Activated T-cell treated with anti-CD3 and anti-CD28 coated beads, Interleukin-2, amount 50 U/mL, for 72 hours (primary cell): ENCODE results near the gene KRTAP5-9. TPM values are rescaled to one million over a fixed set of nuclear protein-coding genes. Genes with fewer than 3 reads are reported as not detected.
"Not testable (repeated sequence)": the region's sequence is repeated elsewhere in the genome, so short reads cannot be mapped to it uniquely, and the experiment has no call there.

Source experiments
- ATAC-seq, 2 donors: fragments of 150-1000 bp; cut with Tn5 transposase; replicated peaks in 1 of 2; 2 replicates each; pipeline ENCODE4 v1.10.0; 2021; ENCODE audit warnings: moderate library complexity in 2 of 2, mild to moderate bottlenecking in 1 of 2
- DNase-seq, 2 donors: peaks; one replicate each; pipeline ENCODE4 v3.0.0; 2021 to 2022; ENCODE audit warnings: mixed read lengths in 1 of 2
- H3K27ac Mint-ChIP-seq: one replicate; pipeline ENCODE4 v1.8.0; 2022; ENCODE audit warnings: mild to moderate bottlenecking, moderate library complexity, mixed read lengths
- H3K27me3 Mint-ChIP-seq: one replicate; pipeline ENCODE4 v1.8.0; 2022; ENCODE audit warnings: low read depth, mixed read lengths
- H3K36me3 Mint-ChIP-seq, 2 donors: one replicate each; pipeline ENCODE4 v1.8.0; 2022; ENCODE audit warnings: mixed read lengths in 2 of 2, mild to moderate bottlenecking in 1 of 2; ENCODE audit not compliant: insufficient read depth in 2 of 2
- H3K4me1 Mint-ChIP-seq: one replicate; pipeline ENCODE4 v1.8.0; 2022; ENCODE audit warnings: low read depth, mixed read lengths
- H3K4me3 Mint-ChIP-seq, 2 donors: one replicate each; pipeline ENCODE4 v1.8.0; 2022; ENCODE audit warnings: mild to moderate bottlenecking in 2 of 2, mixed read lengths in 2 of 2, moderate library complexity in 2 of 2
- H3K9me3 Mint-ChIP-seq, 2 donors: one replicate each; pipeline ENCODE4 v1.8.0; 2022; ENCODE audit warnings: mixed read lengths in 2 of 2
- total RNA-seq, 2 donors: library from RNA; stranded (reverse); gene quantifications; one replicate each; pipeline ENCODE4 v1.2.3, GENCODE V29; 2022

Gene KRTAP5-9
- total RNA-seq, 2 donors from 2014 or later = 0.21 TPM; not detected in 1

DNA sequence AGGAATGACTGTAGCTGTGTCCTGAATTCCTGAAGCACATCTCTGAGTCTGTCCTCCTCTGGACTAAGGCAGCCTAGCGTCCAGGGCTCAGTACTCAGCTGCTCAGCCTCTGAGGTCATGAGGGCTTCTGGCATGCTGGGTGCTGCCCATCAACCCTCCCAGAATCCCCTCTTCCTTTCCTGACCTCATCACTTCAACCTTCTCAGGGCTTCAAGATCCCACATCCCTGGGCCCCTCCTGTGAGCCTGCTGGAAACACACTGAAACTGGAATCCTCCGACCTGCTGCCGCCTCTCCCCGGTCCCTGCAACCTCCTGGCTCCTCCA is 9.6 kb upstream of the KRTAP5-9 start:
- peaks cover 6 to 10% of the 10 kb centered on the region in 2 donors for H3K36me3 Mint-ChIP-seq
- no peak overlapping the region for H3K4me3 Mint-ChIP-seq
- no peak overlapping the region for H3K27ac Mint-ChIP-seq
- peaks cover 18% of the 10 kb centered on the region for H3K4me1 Mint-ChIP-seq
- H3K9me3 Mint-ChIP-seq = peaks cover 6 to 11% of the 10 kb centered on the region in 2 donors
- DNase-seq (no peak), ATAC-seq (no peak)
- H3K27me3 Mint-ChIP-seq = no peaks in the 10 kb centered on the region

DNA sequence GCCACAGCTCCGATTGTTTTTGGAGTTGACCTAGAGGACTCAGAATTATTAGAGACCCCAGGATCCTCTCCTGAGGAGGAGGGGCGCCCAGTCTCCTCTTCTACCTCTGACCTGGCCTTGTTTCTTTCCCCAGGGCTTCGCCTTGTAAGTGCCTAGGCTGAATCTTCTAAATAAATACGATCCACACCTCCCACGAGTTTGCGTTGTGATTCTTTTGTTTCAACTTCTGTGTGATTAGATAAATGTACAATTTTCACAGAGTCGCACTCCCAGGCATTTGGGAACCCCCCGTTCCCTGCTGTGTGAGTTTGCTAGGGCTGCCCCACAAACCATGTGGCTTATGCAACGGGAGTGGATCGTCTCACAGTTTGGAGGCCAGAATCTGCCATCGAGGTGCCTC is 9.2 kb upstream of the KRTAP5-9 start:
- Mint-ChIP-seq H3K9me3 (peaks cover 6 to 11% of the 10 kb centered on the region in 2 donors), H3K4me1 (peaks cover 22% of the 10 kb centered on the region), H3K4me3 (no peak overlapping the region), H3K36me3 (peaks cover 6 to 10% of the 10 kb centered on the region in 2 donors), H3K27ac (no peak overlapping the region), H3K27me3 (no peaks in the 10 kb centered on the region)
- no peak for ATAC-seq
- no peak for DNase-seq

DNA sequence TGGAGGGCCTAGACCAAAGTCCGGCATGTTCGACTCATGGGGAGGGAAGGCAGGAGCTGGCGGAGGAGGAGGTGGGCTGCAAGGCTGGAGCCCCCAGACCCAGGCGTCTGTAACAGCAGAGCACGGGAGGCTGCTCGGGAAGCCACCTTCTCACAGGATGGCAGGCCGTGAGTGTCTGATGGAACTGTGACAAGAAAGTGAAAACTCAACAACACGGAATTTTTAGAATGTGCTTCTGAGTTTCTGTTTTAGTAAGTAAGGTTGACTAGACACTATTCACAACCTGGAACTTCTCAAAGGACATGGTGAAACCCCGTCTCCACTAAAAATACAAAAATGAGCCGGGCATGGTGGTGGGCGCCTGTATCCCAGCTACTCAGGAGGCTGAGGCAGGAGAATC is 8.2 kb upstream of the KRTAP5-9 start:
- peaks cover 7 to 11% of the 10 kb centered on the region in 2 donors for H3K9me3 Mint-ChIP-seq
- H3K36me3 Mint-ChIP-seq, H3K27ac Mint-ChIP-seq, H3K4me3 Mint-ChIP-seq, DNase-seq, ATAC-seq, H3K27me3 Mint-ChIP-seq: not testable (repeated sequence)
- H3K4me1 Mint-ChIP-seq = peaks cover 25% of the 10 kb centered on the region

DNA sequence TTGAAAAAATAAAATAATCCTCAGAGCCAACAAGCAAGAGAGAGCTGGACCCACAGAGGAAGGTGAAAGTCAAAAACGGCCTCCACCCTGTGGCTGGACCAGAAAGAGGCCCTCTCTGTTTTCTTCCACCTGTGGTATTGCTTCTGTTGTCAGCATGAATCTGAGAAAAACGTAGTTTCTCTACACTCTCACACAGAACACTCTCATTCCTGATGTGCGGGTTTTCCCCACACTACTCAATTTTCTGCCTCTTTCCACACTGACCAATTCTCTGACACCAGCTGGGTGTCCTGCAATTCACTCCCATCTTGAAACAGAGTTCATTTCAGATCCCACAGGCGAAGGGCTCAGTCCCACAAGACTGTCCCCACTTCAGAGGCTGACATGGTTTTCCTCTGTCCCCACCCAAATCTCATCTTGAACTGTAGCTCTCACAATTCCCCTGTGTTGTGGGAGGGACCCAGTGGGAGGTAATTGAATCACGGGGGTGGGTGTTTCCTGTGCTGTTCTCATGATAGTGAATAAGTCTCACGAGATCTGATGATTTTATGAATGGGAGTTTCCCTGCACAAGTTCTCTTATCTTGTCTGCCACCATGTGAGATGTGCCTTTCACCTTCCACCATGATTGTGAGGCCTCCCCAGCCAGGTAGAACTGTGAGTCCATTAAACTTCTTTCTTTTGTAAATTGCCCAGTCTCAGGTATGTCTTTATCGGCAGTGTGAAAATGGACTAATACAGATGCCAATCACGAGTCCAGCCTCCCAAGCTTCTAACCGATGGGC is 7.5 kb upstream of the KRTAP5-9 start:
- not testable (repeated sequence) for H3K36me3 Mint-ChIP-seq, DNase-seq, H3K27me3 Mint-ChIP-seq, H3K4me3 Mint-ChIP-seq
- H3K27ac Mint-ChIP-seq = peak overlapping the region; percentile 52
- peak; percentile 67 to 74 for ATAC-seq
- peaks cover 7 to 11% of the 10 kb centered on the region in 2 donors for H3K9me3 Mint-ChIP-seq
- H3K4me1 Mint-ChIP-seq = peaks cover 25% of the 10 kb centered on the region

DNA sequence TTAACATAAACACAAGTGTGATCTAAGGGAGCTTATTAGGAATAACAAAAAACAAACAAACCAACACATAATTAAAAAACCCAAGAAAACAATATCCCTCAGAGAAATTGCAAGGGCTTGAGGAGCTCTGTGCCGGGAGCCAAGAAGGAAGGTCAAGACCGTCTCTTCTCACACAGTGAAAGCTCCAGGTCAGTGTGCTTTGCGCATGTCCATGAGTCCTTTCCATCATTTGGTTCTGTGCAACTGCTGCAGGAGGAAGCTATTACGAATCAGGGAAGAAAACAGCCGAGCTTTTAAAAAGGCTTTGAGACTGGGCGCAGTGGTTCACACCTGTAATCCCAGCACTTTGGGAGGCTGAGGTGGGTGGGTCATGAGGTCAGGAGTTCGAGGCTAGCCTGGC is 5.8 kb upstream of the KRTAP5-9 start:
- peaks cover 10 to 11% of the 10 kb centered on the region in 2 donors for H3K9me3 Mint-ChIP-seq
- peaks cover 6 to 10% of the 10 kb centered on the region in 2 donors for H3K36me3 Mint-ChIP-seq
- ATAC-seq (no peak), DNase-seq (no peak)
- H3K27me3 Mint-ChIP-seq = peaks cover 7% of the 10 kb centered on the region
- H3K27ac Mint-ChIP-seq = no peak overlapping the region
- H3K4me3 Mint-ChIP-seq = no peak overlapping the region
- H3K4me1 Mint-ChIP-seq = peaks cover 25% of the 10 kb centered on the region

DNA sequence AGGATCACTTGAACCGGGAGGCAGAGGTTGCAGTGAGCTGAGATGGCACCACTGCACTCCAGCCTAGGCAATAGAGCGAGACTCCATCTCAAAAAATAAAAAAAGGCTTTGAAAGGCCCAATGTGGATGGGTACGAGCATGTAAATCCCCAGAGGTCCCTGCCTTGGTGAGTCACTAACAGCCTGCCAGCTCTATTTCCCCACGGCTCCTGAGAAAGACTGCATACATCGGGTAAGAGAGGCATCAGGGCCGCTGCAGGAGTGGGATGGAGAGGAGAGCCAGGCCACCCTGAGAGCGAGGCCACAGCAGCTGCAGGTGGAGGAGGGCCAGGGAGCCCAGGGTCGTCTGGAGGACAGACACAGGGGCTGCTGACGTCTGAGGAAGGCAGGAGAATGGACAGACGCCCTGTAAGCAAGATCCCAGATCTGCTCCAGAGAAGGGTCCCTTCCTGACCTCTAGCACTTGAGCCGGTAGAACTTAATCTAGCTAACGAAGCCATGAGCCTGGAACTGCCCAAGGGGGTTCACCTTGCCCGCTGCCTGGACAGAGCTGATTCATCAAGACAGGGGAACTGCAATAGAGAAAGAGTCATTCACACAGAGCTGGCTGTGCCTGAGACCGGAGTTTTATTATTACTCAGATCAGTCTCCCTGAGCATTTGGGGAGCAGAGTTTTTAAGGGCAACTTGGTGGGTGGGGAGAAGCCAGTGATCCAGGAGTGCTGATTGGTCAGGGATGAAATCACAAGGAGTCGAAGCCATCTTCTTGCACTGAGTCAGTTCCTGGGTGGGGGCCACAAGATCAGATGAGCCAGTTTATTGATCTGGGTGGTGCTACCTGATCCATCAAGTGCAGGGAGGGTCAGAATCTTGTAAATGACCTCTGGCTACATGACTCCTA is 5.1 kb upstream of the KRTAP5-9 start:
- Mint-ChIP-seq H3K9me3 (peaks cover 10 to 11% of the 10 kb centered on the region in 2 donors), H3K4me3 (peak overlapping the region in 1 of 2 donors; percentile 44), H3K4me1 (peaks cover 25% of the 10 kb centered on the region), H3K36me3 (peaks cover 6 to 10% of the 10 kb centered on the region in 2 donors), H3K27ac (no peak overlapping the region), H3K27me3 (peaks cover 13% of the 10 kb centered on the region)
- ATAC-seq (peak; percentile 50 to 56), DNase-seq (peak; percentile 10 to 16)

DNA sequence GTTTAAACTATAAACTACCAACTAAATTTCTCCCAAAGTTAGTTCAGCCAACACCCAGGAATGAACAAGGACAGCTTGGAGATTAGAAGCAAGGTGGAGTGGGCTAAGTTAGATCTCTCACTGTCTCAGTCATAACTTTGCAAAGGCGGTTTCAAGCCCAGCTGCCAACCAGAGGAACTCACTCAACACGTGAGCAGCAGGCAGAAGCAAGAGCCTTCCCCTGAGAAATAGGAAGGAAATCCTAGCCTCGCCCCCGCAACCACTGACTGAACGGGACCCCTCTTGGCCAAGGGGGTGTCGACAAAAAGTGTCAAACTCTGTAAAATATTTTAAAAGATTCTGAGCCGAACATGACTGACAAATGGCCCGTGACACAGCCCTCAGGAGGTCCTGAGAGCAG is 4.4 kb upstream of the KRTAP5-9 start:
- peaks cover 6 to 10% of the 10 kb centered on the region in 2 donors for H3K36me3 Mint-ChIP-seq
- no peak overlapping the region for H3K4me3 Mint-ChIP-seq
- DNase-seq (peak in 1 of 2 donors; percentile 4), ATAC-seq (peak; percentile 29 to 38)
- no peak overlapping the region for H3K27ac Mint-ChIP-seq
- peaks cover 16% of the 10 kb centered on the region for H3K27me3 Mint-ChIP-seq
- H3K4me1 Mint-ChIP-seq = peaks cover 25% of the 10 kb centered on the region
- H3K9me3 Mint-ChIP-seq = peaks cover 10 to 11% of the 10 kb centered on the region in 2 donors

DNA sequence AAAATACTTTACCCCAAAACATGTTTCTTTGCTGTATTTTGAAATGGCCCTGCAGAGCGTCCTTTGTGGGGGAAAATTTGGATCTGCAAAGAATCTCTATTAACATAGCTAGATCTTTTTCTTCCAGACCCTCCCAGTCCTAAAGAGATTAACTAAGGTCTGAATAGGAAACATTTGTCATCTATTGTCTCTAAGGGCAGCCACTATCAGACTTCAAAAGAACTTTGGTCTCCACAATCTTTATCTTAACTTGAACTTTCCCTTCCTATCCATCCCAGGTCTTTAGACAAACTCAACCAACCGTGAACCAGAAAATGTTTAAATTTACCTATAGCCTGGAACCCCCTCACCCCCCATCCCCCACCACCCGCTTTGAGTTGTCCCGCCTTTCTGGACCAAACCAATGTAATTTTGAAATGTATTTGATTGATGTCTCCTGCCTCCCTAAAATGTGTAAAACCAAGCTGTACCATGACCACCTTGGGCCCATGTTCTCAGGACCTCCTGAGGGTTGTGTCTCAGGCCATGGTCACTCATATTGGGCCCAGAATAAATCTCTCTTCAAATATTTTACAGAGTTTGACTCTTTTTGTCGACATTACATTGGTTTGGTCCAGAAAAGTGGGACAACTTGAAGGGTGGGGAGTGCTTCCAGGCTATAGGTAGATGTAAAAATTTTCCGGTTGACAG is 3.5 kb upstream of the KRTAP5-9 start:
- Mint-ChIP-seq H3K27ac (no peak overlapping the region), H3K4me1 (peaks cover 25% of the 10 kb centered on the region), H3K27me3 (peaks cover 21% of the 10 kb centered on the region), H3K36me3 (peaks cover 6 to 10% of the 10 kb centered on the region in 2 donors), H3K4me3 (no peak overlapping the region), H3K9me3 (peaks cover 8 to 11% of the 10 kb centered on the region in 2 donors)
- ATAC-seq (no peak), DNase-seq (no peak)

DNA sequence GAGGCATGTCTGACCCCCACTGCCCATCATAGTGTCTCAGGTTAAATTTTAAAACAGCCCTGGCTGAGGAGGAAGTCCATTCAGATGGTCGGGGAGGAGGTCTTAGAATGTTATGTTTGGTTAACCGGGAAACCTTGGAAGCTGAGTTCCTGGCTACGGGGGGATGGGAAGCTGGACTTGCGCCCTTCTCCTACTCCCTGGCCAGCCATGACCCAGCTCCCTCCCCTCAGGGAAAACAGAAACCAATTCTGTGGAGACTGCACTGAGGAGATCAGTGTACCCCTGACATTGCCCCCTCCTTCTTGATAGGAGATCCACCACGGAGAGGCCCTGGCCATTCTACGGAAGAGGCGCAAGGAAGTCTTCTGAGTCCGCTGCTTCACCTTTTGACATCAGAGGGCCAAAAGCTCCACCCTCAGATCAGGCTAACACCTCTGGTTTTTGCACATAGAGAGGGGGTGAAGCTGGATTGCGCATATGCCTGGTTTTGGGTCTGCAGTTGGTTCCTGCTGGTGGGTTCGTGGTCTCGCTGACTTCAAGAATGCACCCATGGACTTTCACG is 2.7 kb upstream of the KRTAP5-9 start:
- Mint-ChIP-seq H3K4me1 (peaks cover 24% of the 10 kb centered on the region), H3K27ac (no peak overlapping the region), H3K27me3 (peaks cover 27% of the 10 kb centered on the region), H3K4me3 (no peak overlapping the region), H3K36me3 (peaks cover 6 to 10% of the 10 kb centered on the region in 2 donors), H3K9me3 (peaks cover 7 to 11% of the 10 kb centered on the region in 2 donors)
- ATAC-seq (no peak), DNase-seq (no peak)

DNA sequence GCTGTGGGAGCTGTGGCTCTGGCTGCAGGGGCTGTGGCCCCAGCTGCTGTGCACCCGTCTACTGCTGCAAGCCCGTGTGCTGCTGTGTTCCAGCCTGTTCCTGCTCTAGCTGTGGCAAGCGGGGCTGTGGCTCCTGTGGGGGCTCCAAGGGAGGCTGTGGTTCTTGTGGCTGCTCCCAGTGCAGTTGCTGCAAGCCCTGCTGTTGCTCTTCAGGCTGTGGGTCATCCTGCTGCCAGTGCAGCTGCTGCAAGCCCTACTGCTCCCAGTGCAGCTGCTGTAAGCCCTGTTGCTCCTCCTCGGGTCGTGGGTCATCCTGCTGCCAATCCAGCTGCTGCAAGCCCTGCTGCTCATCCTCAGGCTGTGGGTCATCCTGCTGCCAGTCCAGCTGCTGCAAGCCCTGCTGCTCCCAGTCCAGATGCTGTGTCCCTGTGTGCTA is 514 bp downstream of the KRTAP5-9 start:
- no peak overlapping the region for H3K27ac Mint-ChIP-seq
- DNase-seq = no peak
- H3K27me3 Mint-ChIP-seq = peaks cover 27% of the 10 kb centered on the region
- no peak overlapping the region for H3K4me3 Mint-ChIP-seq
- H3K4me1 Mint-ChIP-seq = peaks cover 6% of the 10 kb centered on the region
- no peak for ATAC-seq
- H3K9me3 Mint-ChIP-seq = peaks cover 0 to 4% of the 10 kb centered on the region in 2 donors
- H3K36me3 Mint-ChIP-seq = no peaks in the 10 kb centered on the region

DNA sequence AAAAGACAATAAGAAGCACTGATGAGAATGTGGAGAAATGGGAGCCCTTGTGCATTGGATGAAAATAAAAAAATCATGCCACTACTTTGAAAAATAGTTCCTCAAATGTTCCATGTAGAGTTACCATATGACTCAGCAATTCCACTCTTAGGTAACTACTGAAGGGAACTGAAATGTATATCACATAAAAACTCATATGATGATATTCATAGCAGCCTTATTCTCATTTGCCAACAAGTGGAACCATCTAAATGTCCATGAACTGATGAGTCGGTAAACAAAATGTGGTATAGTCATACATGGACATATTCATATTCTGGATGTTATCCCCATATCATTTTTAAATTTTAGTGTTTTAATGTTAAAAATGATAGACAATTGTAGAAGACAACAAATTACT is 3.5 kb downstream of the KRTAP5-9 start:
- peaks cover 26% of the 10 kb centered on the region for H3K27me3 Mint-ChIP-seq
- DNase-seq = no peak
- H3K36me3 Mint-ChIP-seq = no peaks in the 10 kb centered on the region
- ATAC-seq = no peak
- H3K27ac Mint-ChIP-seq = no peak overlapping the region
- H3K4me1 Mint-ChIP-seq = no peaks in the 10 kb centered on the region
- no peak overlapping the region for H3K4me3 Mint-ChIP-seq
- no peaks in the 10 kb centered on the region for H3K9me3 Mint-ChIP-seq

DNA sequence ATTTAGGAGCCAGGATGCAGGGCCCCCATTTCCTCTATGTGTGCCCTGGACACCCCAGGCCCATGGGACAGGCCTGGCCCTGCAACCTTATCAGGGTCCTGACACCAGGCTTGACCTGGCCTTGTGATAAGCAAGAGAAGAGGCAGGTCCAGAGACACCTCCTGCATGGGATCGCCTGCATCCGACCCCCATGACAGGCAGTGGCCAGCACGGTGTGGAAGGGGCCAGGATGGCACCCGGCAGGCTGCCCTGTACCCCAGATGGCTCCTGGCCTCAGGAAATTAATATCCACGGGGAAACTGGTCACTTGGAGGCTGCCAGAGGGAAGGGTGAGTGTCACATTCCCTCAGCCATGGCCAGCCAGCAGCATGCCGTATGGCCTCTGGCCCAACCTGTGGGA is 6.8 kb downstream of the KRTAP5-9 start:
- Mint-ChIP-seq H3K4me3 (no peak overlapping the region), H3K27me3 (peaks cover 20% of the 10 kb centered on the region), H3K27ac (no peak overlapping the region), H3K9me3 (no peaks in the 10 kb centered on the region), H3K4me1 (no peaks in the 10 kb centered on the region), H3K36me3 (no peaks in the 10 kb centered on the region)
- DNase-seq = no peak
- ATAC-seq = no peak
